HepG2 (cell line): ENCODE measurements around the gene CBX2. TPM values are rescaled to one million over a fixed set of nuclear protein-coding genes. Genes with fewer than 3 reads are reported as not detected.
A peak's percentile ranks its signal among the peaks of the same experiment; 100 is the strongest.

Experiments used
- ATAC-seq: fragments of 200-7000 bp; cut with Tn5 transposase; 3 replicates; pipeline ENCODE4 v1.9.1; 2020; ENCODE audit warnings: mild to moderate bottlenecking, moderate library complexity
- BruUV-seq: library from RNA; stranded (reverse); fragments of 400-500 nt; replicated peaks from 2 replicates; lab custom pipeline; 2021; lab: Mats Ljungman, UMichigan
- CTCF ChIA-PET: fragments of 300-600 bp; formaldehyde crosslinking; extraction: SDS; loops from one replicate; lab custom pipeline; 2021; ENCODE audit warnings: low total read pairs, inconsistent platforms, low intra/inter-chr PET ratio; lab: Yijun Ruan, JAX
- POLR2A ChIA-PET: fragments of 350-600 bp; sonication (Branson Sonifier 250); formaldehyde crosslinking; loops from one replicate; lab custom pipeline; 2020; ENCODE audit warnings: antibody characterized with exemption, inconsistent platforms; lab: Yijun Ruan, JAX
- DNase-seq: peaks from one replicate; pipeline ENCODE4 v3.0.0-alpha.2; 2015; ENCODE audit warnings: low spot score
- FAIRE-seq: peaks from 3 replicates; lab custom pipeline; 2011; peaks lifted over from hg19 to GRCh38; lab: Jason Lieb, UNC
- H2AFZ ChIP-seq: one replicate; pipeline ENCODE4 v1.6.1; 2011; ENCODE audit warnings: low read length, inconsistent platforms
- H3K27ac ChIP-seq: fragments of 300-600 bp; 3 replicates; pipeline ENCODE4 v1.8.0; 2011; ENCODE audit warnings: mixed run types, mild to moderate bottlenecking, mixed read lengths, low read length, inconsistent platforms; ENCODE audit not compliant: insufficient read depth; ENCODE audit errors: extremely low read length
- H3K27me3 ChIP-seq, 2 experiments: fragments of 200-600 bp in 1 of 2; 2 replicates in 1 of 2; 3 replicates in 1 of 2; pipeline versions ENCODE4 v1.6.0 to v1.8.0; 2011; ENCODE audit warnings: low read length in 2 of 2, mild to moderate bottlenecking in 2 of 2, moderate library complexity in 2 of 2, inconsistent platforms in 1 of 2; ENCODE audit not compliant: insufficient read depth in 2 of 2, control insufficient read depth in 1 of 2
- H3K36me3 ChIP-seq, 2 experiments: fragments of 200-600 bp in 1 of 2; replicated peaks in 1 of 2; 2 replicates in 1 of 2; 3 replicates in 1 of 2; pipeline versions ENCODE4 v1.5.1 to v1.8.0; 2011; ENCODE audit warnings: low read length in 2 of 2, inconsistent platforms in 1 of 2; ENCODE audit not compliant: insufficient read depth in 2 of 2, control insufficient read depth in 1 of 2
- H3K4me1 ChIP-seq: 2 replicates; pipeline ENCODE4 v1.5.1; 2012; ENCODE audit warnings: low read length, inconsistent platforms; ENCODE audit not compliant: insufficient read depth
- H3K4me2 ChIP-seq: 2 replicates; pipeline ENCODE4 v1.6.0; 2011; ENCODE audit warnings: low read depth, low read length, inconsistent platforms
- H3K4me3 ChIP-seq, 3 experiments: fragments of 200-600 bp in 1 of 3; sonication (generic), shearing (Covaris generic) in 1 of 3; replicated peaks in 1 of 3; 2 replicates each; pipeline ENCODE4 v1.5.1; 2011 to 2016; ENCODE audit warnings: low read length in 3 of 3, inconsistent platforms in 2 of 3, low read depth in 2 of 3, mild to moderate bottlenecking in 2 of 3, control low read depth in 1 of 3, mixed read lengths in 1 of 3; ENCODE audit not compliant: insufficient read depth in 1 of 3
- H3K79me2 ChIP-seq: one replicate; pipeline ENCODE4 v1.6.1; 2011; ENCODE audit warnings: low read length, inconsistent platforms; ENCODE audit not compliant: insufficient read depth
- H3K9ac ChIP-seq: 2 replicates; pipeline ENCODE4 v1.6.0; 2011; ENCODE audit warnings: mild to moderate bottlenecking, low read depth, low read length, inconsistent platforms; ENCODE audit not compliant: insufficient read depth
- H3K9me3 ChIP-seq: 2 replicates; pipeline ENCODE4 v1.5.1; 2012; ENCODE audit warnings: mild to moderate bottlenecking, low read length
- H4K20me1 ChIP-seq: 2 replicates; pipeline ENCODE4 v1.6.0; 2011; ENCODE audit warnings: inconsistent platforms, mild to moderate bottlenecking, low read length, moderate library complexity; ENCODE audit not compliant: insufficient read depth
- MED8 ChIP-seq: sonication (generic); formaldehyde crosslinking; IDR thresholded peaks from 2 replicates; pipeline ENCODE4 v1.8.1; 2023; ENCODE audit warnings: mild to moderate bottlenecking, missing genetic modification reagents; ENCODE audit not compliant: insufficient replicate concordance
- SP4 ChIP-seq: sonication (generic); formaldehyde crosslinking; IDR thresholded peaks from 2 replicates; pipeline ENCODE4 v1.8.1; 2023; ENCODE audit warnings: mild to moderate bottlenecking, missing genetic modification reagents
- SYNCRIP ChIP-seq: fragments of 200-400 bp; formaldehyde crosslinking; IDR thresholded peaks from 2 replicates; pipeline ENCODE4 v1.6.1; 2018; ENCODE audit warnings: mild to moderate bottlenecking, low read depth, low read length; ENCODE audit not compliant: insufficient read depth
- TAF15 ChIP-seq: fragments of 200-400 bp; formaldehyde crosslinking; IDR thresholded peaks from one replicate; pipeline ENCODE4 v1.6.1; 2018; ENCODE audit warnings: mild to moderate bottlenecking, low read depth, low read length; ENCODE audit not compliant: poor library complexity, severe bottlenecking
- THAP9 ChIP-seq: sonication (generic); formaldehyde crosslinking; IDR thresholded peaks from 2 replicates; pipeline ENCODE4; 2020; ENCODE audit warnings: missing genetic modification reagents, mild to moderate bottlenecking, borderline replicate concordance
- ZFP41 ChIP-seq: sonication (generic); formaldehyde crosslinking; IDR thresholded peaks from 2 replicates; pipeline ENCODE4 v1.4.0; 2020; ENCODE audit warnings: mild to moderate bottlenecking, missing genetic modification reagents, borderline replicate concordance
- ZNF572 ChIP-seq: sonication (generic); formaldehyde crosslinking; IDR thresholded peaks from 2 replicates; pipeline ENCODE4 v1.5.1; 2020; ENCODE audit warnings: mild to moderate bottlenecking, missing genetic modification reagents
- ZNF674 ChIP-seq: sonication (generic); formaldehyde crosslinking; IDR thresholded peaks from 2 replicates; pipeline ENCODE4 v1.5.0; 2020; ENCODE audit warnings: low read depth, mild to moderate bottlenecking, missing genetic modification reagents
- ZNF709 ChIP-seq: sonication (generic); formaldehyde crosslinking; IDR thresholded peaks from 2 replicates; pipeline ENCODE4 v1.5.0; 2020; ENCODE audit warnings: mild to moderate bottlenecking, missing genetic modification reagents
- ZNF724P ChIP-seq: sonication (generic); formaldehyde crosslinking; IDR thresholded peaks from 2 replicates; pipeline ENCODE4 v1.8.0; 2022; ENCODE audit warnings: missing genetic modification reagents, borderline replicate concordance
- WGBS: methylation state at CpG from one replicate; pipeline ENCODE4 v1.1.6; 2017; ENCODE audit warnings: low lambda C conversion rate; 5-methylcytosine and 5-hydroxymethylcytosine counted together
- in situ Hi-C: cut with HindIII; loops from 2 replicates; pipeline ENCODE4 v1.10.0; 2017; ENCODE audit warnings: low pct_unique_long_range_greater_than_20kb; ENCODE audit not compliant: extremely low pct_ligation_motif_present
- intact Hi-C: fragments of 100-400 bp; cut with micrococcal nuclease; formaldehyde crosslinking; loops from one replicate; pipeline ENCODE4 v1.10.0; 2022; ENCODE audit not compliant: unreplicated experiment
- polyA plus RNA-seq, 8 experiments: library from polyadenylated mRNA; depleted of rRNA in 3 of 8; stranded (reverse) in 7 of 8; unstranded in 1 of 8; fragments of >200 nt; fragmentation: Illumina TruSeq in 4 of 8; extraction: Trizol in 4 of 8; gene quantifications; 2 replicates each; pipeline versions ENCODE4 v1.2.1 to v1.2.3, GENCODE V29; 2011 to 2016; ENCODE audit warnings: low read depth in 4 of 8, missing spikeins in 1 of 8, mixed read lengths in 1 of 8; ENCODE audit not compliant: insufficient read depth in 1 of 8
- total RNA-seq, 5 experiments: library from RNA; depleted of rRNA; stranded (reverse); fragments of >200 nt; fragmentation: Illumina TruSeq; extraction: Trizol; gene quantifications; 2 replicates each; pipeline ENCODE4 v1.2.3, GENCODE V29; 2016; ENCODE audit warnings: low read depth in 1 of 5

CBX2 gene
- total and polyA plus RNA-seq, 2 of the 13 experiments (the other 11 are each of a cell fraction or from before 2014, with no cell fraction given) = 14.5 to 31.1 TPM

- no peak for TF ChIP-seq SYNCRIP
- TF ChIP-seq THAP9 (CRISPR knock-in tag) = 0 out of 2 replicates have a peak, but pooled peaks have one; percentile 34
- 0 out of 2 replicates have a peak, but pooled peaks have one; percentile 38 for TF ChIP-seq ZNF724P (CRISPR knock-in tag)
- peak; percentile 25; the same call in 1 of the 2 replicates for TF ChIP-seq SP4
- TF ChIP-seq TAF15 = no peak
- TF ChIP-seq ZNF572 (CRISPR knock-in tag) = 0 out of 2 replicates have a peak, but pooled peaks have one; percentile 61
- no peak for TF ChIP-seq ZNF709 (CRISPR knock-in tag)
- TF ChIP-seq ZNF674 = no peak
- TF ChIP-seq MED8 = peak; percentile 25
- TF ChIP-seq ZFP41 (CRISPR knock-in tag) = 0 out of 2 replicates have a peak, but pooled peaks have one; percentile 5
- H3K79me2 ChIP-seq = no peaks in the 10 kb centered on the region
- H2AFZ ChIP-seq = no peak overlapping the region
- intact Hi-C loops (no loop called here), in situ Hi-C loops (no loop called here)
- H3K9me3 ChIP-seq = no peaks in the 10 kb centered on the region
- no peak overlapping the region for H3K9ac ChIP-seq
- peaks cover 3 to 33% of the 10 kb centered on the region in 2 experiments; a peak in 4 of 5 replicates for H3K27me3 ChIP-seq
- 62% methylated on average over 12 of the region's 13 CpGs for WGBS
- H3K27ac ChIP-seq = no peak overlapping the region
- DNase-seq (no peak), ATAC-seq (no peak), FAIRE-seq (no peak)
- no TSS peak for BruUV-seq
- CTCF ChIA-PET = no interaction called here
- no peaks in the 10 kb centered on the region for H4K20me1 ChIP-seq
- H3K4me3 ChIP-seq = no peak overlapping the region
- H3K4me1 ChIP-seq = peaks cover 70% of the 10 kb centered on the region
- H3K36me3 ChIP-seq = no peaks in the 10 kb centered on the region
- POLR2A ChIA-PET = interaction anchor here (1.2 to 16.5 kb wide), 7 partner anchors 11 to 174 kb away, joined by 4 to 274 read pairs (median 10); partner anchors contain the start of genes CBX4 and CBX8
- peak overlapping the region; percentile 10; the same call in 1 of the 2 replicates for H3K4me2 ChIP-seq
Measured at GRCh38 chr17:79819534-79820276, 41.8 kb downstream of the CBX2 start.
